Stimulated activated CD4-positive, alpha-beta T cell treated with anti-CD3 and anti-CD28 coated beads, Interleukin-4, amount 100 ng/mL, for 48 hours (primary cell): Measurements from ENCODE around the gene AIMP2.
"Not testable (repeated sequence)": the region's sequence is repeated elsewhere in the genome, so short reads cannot be mapped to it uniquely, and the experiment has no call there.

Experiments used
- DNase-seq, 2 donors: peaks; one replicate each; pipeline ENCODE4 v3.0.0-alpha.2; 2020; ENCODE audit warnings: low read depth in 2 of 2

The AIMP2 gene

DNA sequence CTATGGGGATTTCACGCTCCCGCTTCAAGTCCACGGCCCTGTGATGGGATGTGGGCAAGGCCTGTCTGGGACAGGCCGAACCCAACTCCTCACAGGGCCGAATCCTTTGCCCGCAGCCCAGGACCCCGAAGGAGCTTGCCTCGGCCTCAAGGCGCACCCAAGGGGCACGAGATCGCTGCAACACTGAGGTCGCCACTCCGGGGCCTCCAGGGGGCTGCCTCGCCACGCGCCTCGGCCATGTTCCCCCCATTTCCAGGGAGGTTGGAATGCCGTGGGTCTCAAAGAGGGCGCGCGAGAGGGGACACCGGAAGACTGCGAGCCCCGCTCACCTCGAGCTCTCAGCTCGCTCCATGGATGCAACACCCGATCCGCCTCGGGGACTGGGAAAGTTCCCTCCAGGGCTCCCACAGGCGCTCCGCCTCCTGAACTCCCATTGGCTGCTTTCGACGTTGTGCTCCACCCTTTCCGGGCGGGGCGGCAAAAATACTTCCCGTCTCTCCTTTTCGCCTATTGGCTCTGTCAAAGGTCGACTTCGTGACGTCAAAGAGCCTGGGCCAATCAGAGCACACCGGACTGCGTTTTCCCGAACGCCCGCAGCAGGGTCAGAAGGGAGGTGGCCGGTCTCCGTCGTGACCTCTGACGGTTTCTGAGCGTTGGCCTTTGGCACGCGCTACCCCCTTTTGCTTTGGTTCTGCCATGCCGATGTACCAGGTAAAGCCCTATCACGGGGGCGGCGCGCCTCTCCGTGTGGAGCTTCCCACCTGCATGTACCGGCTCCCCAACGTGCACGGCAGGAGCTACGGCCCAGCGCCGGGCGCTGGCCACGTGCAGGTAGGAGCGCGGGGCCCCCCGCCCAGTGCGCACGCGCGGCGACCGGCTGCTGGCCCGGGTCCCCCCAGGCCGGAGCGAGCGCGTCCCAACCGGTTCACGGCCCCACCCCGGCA, at the start of gene AIMP2, which contains the start of gene PMS2:
Gene AIMP2, plus strand, starts transcription at position 605 of the 944 bp plus-strand sequence. Its CDS starts 92 bp downstream, at position 697.
Gene PMS2, minus strand, starts transcription at position 382 of the 944 bp plus-strand sequence. Its CDS starts 30 bp downstream, at position 352.
- peak; percentile 93 to 97 for DNase-seq

DNA sequence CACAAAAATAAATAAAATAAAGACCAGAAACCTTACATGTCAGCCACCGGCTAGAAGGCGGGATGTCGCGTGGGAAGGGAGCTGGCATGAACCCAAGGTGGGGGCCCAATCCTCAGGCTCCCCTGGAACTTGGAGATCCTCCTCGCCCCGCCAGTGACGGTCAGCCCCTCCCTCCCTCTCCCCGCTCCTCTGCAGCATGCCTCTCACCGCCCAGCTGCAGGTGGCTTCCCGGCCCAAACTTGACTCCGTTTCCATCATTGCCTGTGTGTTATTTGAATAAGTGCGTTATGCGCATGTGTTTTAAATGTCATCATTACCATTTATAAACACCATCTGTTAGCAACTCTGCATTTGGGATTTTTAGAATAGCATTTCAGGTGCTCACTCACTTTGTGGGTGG, 45.9 kb upstream of the AIMP2 start:
- DNase-seq: not testable (repeated sequence)

DNA sequence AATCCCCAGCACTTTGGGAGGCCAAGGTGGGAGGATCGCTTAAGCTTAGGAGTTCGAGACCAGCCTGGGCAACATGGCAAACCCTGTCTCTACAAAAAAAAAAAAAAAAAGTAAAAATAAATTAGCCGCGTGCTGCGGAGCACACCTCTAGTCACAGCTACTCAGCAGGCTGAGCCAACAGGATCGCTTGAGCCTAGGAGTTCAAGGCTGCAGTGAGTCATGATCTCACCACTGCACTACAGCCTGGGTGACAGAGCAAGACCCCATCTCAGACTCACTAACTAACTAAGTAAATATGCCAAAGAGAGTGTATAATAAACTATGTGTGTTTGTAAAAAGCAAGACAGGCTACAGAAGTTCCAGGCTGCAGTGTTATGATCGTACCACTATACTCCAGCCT, 45.3 kb upstream of the AIMP2 start:
- DNase-seq: not testable (repeated sequence)

DNA sequence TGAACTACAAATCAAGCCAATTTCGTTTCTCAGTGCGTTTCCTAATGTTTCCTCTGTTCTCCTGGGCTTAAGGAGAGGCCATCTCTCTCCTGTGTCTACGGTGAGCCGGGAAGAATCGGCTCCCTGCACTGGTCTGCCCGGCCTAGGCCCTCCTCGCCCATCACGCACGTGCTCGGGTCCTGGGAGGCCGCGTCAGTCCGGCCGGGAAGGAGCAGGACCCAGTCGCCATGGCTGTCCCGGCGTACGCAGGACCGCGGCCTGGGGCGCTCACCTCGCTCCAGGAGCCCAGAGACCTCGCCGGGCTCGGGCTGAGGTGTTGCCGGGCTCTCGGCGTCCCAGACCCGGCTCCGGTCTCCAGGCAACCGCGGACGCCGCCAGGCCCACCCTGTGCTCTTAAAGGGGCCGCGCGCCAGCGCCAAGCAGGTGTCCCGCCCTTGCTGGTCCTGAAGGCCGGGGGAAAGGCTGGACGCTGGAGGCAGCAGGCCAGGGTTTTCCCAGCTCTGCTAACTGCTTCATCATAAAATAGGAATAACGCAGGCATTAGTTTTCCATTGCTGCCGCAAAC, 38.6 kb upstream of the AIMP2 start, which contains the start of gene RSPH10B:
Gene RSPH10B, minus strand, starts transcription at position 343 of the 565 bp plus-strand sequence. CDS start 3,573 bp downstream, outside the sequence.
- DNase-seq: not testable (repeated sequence)

DNA sequence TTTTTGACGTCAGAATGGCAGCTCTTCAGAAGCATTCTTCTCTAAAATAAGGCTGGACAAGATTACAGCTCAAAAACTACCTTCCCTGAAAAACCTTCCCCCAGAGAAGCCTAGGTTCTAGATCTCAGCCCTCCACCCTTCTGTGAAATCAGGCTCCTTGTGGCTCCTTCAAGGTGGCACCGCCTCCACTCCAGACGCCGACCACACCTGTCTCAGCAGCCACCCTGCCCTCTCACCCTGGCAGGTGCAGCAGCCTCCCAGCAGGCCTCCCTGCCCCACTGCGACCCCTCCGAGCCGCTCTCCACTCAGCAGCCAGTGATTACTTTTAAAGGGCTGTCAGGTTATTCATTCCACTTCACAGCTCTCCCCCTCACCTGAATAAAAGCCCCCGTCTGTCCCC, 35.5 kb upstream of the AIMP2 start:
- not testable (repeated sequence) for DNase-seq

DNA sequence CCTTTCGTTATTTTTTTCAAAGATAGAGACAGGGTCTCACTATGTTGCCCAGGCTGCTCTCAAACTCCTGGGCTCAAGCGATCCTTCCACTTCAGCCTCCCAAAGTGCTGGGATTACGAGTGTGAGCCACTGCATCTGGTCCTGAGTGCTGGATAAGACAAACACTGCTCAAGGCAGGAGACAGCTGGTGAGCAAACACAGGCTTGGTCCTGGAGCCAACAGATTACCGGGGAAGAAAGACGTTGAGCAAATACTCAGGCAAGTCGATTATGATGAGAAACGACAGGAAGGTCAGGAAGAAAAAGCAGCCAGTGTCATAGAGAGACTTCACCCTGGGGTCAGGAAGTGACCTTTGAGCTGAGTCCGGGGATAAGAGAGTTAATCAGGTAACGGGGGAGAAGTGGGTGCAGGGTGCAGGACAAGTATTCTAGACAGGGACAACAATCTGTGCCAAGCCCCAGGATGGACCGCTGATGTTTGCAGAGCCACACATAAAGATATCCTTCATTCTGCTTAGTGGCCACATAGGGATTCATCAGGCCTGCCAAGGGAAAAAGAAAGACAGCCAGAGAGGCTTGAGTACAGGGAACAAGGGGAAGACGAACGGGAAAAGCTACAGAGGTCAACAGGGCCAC, 29.3 kb upstream of the AIMP2 start:
- DNase-seq: not testable (repeated sequence)

DNA sequence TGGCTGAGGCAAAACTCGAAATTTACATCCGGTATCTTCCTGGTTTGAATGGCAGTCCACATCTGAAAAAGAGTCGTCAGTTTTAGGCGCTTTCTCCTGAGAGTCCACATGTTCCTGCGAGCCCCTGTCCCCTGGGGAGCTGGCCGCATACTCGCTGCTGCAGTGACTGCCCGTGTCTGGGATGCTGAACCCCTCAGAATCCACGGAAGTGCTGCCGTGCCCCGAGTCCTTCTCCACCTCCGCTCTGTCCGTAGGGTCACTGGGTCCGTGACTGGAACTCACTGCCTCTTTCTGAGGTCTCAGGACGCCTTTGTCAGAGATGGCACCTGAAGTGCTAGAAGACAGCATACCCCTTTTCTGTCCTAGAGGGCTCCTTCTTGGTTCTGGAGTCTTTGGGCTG, 22.0 kb upstream of the AIMP2 start:
- DNase-seq: not testable (repeated sequence)

DNA sequence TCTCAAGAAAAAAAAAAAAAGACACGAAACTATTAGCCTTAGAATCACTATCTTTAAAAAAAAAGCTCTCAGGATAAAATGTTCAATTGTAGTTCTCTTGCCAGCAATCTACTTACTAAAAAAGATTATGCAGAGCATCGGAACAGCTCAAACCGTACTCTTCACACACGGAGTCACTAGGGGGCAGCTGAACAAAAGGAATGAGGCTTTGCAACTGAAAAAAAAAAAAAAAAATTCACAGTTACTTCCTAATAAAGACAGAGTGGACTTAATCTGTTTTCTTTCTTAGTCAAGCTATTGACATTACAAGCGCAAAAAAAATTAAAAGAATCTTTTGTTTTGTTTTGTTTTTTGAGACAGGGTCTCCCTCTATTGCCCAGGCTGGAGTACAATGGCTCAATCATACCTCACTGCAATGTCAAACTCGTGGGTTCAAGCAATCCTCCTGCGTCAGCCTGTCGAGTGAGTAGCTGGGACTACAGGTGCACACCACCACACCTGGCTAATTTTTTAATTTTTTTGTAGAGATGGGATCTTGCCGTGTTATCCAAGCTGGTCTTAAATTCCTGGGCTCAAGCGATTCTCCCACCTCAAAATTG, 11.8 kb upstream of the AIMP2 start:
- no peak for DNase-seq

DNA sequence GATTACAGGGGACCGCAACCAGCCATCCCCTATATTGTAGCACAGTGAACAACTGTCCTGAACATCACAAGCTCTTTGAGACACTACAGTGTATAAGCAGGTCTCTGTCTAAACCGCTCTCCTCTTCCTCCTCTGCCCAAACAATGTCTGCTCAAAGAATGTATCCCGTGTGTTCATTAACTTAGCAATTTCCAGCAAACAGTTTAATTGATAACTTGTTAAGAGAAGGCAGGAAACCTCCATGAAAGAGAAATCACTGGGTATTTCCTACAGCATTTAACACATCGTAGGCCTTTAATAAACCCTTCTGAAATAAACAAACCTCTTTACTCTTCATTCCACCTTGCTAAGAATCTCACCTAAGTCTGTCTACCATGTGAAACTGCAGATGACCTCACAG, 1.7 kb upstream of the AIMP2 start:
- DNase-seq: no peak

DNA sequence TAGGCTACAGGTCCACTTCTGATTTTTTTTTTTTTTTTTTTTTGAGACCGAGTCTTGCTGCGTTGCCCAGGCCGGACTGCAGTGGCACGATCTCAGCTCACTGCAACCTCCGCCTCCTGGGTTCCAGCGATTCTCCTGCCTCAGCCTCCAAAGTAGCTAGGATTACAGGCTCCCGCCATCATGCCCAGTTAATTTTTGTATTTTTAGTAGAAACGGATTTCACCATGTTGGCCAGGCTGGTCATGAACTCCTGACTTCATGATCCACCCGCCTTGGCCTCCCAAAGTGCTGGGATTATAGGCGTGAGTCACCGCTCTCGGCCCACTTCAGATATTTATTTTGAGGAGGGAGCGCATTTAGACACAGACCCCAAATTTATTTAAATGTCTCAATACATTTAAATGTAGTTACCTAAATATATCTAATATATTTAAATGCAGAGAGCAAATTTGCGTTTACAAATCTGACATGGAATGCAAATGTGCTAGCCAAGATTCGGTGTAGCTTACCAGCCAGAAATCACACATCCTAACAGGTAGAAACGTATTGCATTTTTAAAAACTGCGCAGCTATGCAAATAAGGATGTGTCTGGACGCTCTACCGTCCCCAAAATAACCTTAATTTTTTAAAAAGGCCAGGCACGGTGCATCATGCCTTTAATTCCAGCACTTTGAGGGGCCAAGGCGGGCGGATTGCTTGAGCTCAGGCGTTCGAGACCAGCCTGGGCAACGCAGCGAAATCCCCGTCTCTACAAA, 1.1 kb upstream of the AIMP2 start:
- not testable (repeated sequence) for DNase-seq

DNA sequence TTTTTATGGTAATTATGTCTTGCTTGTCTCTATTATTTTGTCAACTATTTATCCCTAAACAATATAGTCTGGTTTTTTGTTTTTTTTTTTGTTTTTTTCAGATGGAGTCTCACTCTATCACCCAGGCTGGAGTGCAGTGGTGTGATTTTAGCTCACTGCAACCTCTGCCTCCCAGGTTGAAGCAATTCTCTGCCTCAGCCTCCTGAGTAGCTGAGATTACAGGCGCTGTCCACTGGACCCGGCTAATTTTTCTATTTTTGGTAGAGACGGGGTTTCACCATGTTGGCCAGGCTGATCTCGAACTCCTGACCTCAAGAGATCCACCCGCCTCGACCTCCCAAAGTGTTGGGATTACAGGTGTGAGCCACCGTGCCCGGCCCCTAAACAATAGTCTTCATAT, 1.3 kb downstream of the AIMP2 start:
- not testable (repeated sequence) for DNase-seq

DNA sequence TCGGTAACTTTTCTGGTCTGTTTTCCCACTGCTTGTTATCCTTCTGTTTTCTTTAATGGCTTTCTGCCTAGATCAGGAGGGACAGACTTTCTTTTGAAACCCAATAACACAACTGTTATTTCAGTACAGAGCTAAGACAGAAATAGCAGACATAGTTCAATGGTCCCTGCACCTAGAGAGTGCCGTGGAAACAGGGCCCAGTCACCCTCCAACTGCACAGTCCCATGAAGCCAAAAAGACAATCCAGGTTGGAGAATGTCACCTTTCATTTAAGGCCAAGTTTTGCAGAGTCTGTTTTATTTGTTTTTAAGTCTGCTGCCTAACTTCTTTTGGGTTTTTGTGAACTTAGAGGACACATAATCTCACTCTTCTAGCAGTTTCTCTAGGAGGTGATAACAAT, 2.5 kb downstream of the AIMP2 start:
- DNase-seq: no peak

DNA sequence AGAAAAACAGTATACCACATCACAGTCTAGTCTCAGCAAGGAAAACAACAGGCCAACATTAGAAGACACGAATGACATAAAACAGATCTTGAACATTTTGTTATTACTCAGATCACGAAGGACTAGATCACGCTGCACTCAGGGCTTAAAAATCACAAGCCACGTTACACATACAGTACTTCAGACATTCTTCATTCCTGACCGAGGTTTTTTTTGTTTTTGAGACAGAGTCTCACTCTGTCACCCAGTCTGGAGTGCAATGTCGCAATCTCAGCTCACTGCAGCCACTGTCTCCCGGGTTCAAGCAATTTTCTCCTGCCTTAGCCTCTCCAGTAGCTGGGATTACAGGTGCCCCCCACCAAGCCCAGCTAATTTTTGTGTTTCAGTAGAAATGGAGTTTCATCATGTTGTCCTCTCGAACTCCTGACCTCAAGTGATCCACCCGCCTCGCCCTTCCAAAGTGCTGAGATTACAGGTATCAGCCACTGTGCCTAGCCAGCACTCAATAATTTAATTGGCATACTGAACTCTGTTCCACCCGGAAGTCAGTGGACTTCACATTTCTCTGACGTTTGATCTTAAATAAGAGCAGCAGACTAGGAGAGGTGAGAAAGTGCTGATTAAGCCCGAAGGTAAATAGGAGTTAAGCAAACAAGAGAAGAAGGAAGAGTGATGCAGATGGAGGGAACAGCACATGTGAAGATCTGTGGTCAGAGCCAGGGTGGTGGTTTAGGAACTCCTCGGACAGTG, 3.5 kb downstream of the AIMP2 start:
- DNase-seq: no peak

DNA sequence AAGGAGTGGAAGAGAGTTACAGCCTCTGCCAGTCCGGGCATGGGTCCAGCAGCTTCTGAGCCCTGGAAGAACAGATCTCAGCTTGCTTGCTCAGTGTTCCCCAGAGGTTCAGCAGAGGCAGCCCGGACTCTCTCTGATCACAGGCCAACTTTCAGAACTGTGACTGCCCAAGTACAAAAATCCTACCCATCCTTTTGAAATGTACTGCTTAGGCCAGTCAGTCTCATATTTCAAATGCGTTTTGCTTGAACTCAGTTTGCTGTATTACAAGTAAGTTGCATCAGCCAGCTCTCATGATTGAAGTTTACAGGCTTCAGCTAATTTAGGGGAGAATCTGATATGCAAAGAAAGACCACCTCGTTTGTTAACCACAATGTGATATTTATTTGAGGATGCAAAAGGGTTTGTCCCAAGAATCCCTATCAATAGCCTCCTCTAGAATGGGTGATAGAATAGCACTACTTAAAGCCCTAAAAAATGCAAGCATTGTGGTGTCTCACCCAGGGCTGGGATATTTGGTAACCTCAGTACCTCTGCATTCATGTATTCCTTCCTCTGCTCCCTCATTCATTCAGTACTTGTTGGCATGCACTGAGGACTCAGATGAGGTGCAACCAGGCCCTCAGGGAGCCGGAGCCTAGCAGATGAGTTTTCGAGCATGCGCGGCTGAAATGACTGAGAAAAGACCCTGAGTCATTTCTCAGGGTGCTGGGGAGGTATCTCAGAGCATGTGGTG, 7.0 kb downstream of the AIMP2 start:
- DNase-seq: no peak

DNA sequence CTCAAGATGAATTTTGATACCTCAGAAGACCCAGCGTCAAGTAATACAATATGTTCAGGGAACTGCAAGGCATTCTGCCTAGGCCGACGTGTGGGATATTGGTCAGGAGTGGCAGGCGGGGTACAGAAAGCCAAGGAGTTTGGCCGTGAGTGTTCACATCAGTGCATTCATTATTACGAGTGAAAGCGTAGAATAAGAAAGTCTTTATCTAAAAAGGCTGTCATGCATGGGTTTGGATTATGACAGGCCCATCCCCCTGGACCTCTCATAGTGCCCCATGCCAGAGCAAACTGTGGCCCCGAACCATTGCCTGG, 7.5 kb downstream of the AIMP2 start:
- DNase-seq: no peak

DNA sequence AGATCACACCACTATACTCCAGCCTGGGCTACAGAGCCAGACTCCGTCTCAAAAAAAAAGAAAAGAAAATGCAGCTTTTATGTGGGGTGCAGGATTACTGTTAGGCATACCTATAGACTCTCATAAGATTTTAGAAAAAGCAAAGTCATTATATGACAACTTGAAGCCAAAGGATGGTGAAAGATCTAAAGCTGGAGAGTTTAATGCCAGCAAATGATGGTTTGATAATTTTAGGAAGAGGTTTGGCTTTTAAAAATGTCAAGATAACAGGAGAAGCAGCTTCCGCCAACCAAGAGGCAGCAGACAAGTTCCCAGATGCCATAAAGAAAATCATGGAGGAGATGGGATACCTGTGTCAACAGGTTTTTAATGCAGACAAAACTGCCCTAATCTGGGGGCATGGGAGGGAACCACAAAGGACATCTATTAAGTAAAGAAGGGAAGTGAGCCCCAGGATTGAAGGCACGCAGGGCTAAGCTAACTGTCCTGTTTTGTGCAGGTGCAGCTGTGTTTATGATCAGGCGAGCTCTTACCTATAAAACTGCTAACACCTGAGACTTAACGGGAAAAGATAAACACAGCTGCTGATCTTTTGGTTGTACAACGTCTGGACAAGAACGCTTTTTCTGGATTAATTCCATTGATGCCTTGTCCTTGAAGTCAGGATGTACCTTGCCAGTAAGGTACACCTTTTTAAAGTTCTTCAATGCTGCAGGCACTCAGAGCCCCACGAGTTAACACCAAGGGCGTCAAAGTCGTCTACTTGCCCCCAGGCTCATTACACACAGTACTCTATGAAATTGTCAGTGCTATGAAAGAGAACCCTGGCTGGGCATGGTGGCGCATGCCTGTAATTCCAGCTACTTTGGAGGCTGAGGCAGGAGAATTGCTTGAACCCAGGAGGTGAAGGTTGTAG, 11.6 kb downstream of the AIMP2 start:
- DNase-seq: no peak

DNA sequence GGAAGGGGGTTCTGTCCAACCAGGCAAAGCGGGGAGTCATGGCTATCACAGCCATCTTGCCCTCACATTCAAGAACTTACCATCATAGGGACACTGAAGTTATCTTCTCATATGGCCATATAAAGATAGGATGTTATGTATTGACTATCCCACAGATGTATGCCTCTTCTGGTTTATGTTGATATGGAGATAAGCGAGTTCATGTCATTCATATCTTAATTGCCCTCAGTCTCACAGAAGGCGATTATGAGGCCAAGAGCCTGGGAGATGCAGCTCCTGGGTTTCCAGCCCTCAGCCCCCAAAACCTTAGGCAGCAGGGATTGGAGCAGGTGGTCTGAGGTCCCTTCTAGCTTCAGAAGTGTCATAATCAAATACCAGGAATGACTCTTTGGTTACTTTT, 13.6 kb downstream of the AIMP2 start:
- no peak for DNase-seq

DNA sequence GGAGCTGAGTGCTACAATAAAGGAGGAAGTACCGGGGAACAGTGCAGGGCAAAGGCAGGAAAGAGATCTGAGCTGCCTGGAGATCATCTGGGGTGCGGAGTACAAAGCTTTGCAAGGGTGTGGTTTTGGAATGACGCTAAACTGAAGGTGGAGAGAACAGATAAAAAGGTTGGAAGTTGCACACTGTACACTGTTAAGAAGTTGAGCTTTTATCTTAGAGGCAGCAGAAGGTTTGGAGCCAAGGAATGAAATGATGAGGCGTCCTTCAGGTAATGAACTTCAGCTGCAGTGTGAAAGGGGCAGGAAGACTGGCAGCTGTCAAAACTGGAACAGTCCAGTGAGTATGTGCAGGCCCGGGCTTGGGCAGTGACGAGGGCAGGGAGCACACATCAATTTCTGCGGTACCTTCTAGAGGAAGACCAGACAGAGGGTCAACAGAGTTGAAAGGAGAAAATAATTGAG, 14.9 kb downstream of the AIMP2 start:
- no peak for DNase-seq
